Uterus (tissue), 4 donors: Measurements from ENCODE around the gene PLA2G4B. TPM values are rescaled to one million over a fixed set of nuclear protein-coding genes. Genes with fewer than 3 reads are reported as not detected.

ENCODE experiments used
- DNase-seq, 2 donors: peaks; one replicate each; pipeline ENCODE4 v3.0.0-alpha.2; 2019 to 2020
- H3K27ac ChIP-seq, 2 donors: fragments of 200-600 bp; sonication (generic); 1 replicate in 1 of 2; 2 replicates in 1 of 2; pipeline ENCODE4 v1.5.1; 2016 to 2018
- H3K27me3 ChIP-seq, 2 donors: fragments of 200-600 bp; sonication (generic); one replicate each; pipeline ENCODE4 v1.5.1; 2018 to 2019; ENCODE audit warnings: control low read depth in 1 of 2
- H3K36me3 ChIP-seq, 2 donors: fragments of 200-600 bp; sonication (generic); one replicate each; pipeline ENCODE4 v1.5.1; 2019; ENCODE audit warnings: control low read depth in 1 of 2
- H3K4me1 ChIP-seq, 2 donors: fragments of 200-600 bp; sonication (generic); one replicate each; pipeline ENCODE4 v1.5.1; 2018 to 2019; ENCODE audit warnings: control low read depth in 1 of 2
- H3K4me3 ChIP-seq, 2 donors: fragments of 200-600 bp; sonication (generic); 1 replicate in 1 of 2; 2 replicates in 1 of 2; pipeline ENCODE4 v1.5.1; 2018 to 2019; ENCODE audit warnings: mild to moderate bottlenecking in 1 of 2
- H3K9me3 ChIP-seq, 2 donors: fragments of 200-600 bp; sonication (generic); one replicate each; pipeline ENCODE4 v1.5.1; 2019; ENCODE audit warnings: control low read depth in 1 of 2
- CTCF ChIP-seq, 4 experiments: fragments of 200-600 bp in 2 of 4; fragments of 450-650 bp in 2 of 4; sonication (generic) in 2 of 4; IDR thresholded peaks; one replicate each; pipeline ENCODE4 v1.5.1; 2016 to 2019; ENCODE audit warnings: antibody characterized with exemption in 4 of 4, mild to moderate bottlenecking in 2 of 4, moderate library complexity in 1 of 4
- POLR2A ChIP-seq, 2 donors: fragments of 450-650 bp; IDR thresholded peaks; one replicate each; pipeline ENCODE4 v1.6.1; 2016; ENCODE audit warnings: antibody characterized with exemption in 2 of 2, mild to moderate bottlenecking in 1 of 2, moderate library complexity in 1 of 2
- intact Hi-C: fragments of 100-400 bp; cut with DNase I; formaldehyde crosslinking; loops from one replicate; pipeline ENCODE4 v1.15.1; 2023; ENCODE audit warnings: low total_unique reads
- total RNA-seq, 4 donors: library from RNA; depleted of rRNA in 3 of 4; stranded (reverse); fragments of >200 nt in 3 of 4; gene quantifications; one replicate each; pipeline versions ENCODE4 v1.1.0 to v1.2.4, GENCODE V29; 2014 to 2023
- donor health status: DM: yes; HTN: yes; CAD: no.

The PLA2G4B gene
- total RNA-seq, 4 donors from 2014 or later: 3.5 to 91.2 (median 7.1) TPM

DNA sequence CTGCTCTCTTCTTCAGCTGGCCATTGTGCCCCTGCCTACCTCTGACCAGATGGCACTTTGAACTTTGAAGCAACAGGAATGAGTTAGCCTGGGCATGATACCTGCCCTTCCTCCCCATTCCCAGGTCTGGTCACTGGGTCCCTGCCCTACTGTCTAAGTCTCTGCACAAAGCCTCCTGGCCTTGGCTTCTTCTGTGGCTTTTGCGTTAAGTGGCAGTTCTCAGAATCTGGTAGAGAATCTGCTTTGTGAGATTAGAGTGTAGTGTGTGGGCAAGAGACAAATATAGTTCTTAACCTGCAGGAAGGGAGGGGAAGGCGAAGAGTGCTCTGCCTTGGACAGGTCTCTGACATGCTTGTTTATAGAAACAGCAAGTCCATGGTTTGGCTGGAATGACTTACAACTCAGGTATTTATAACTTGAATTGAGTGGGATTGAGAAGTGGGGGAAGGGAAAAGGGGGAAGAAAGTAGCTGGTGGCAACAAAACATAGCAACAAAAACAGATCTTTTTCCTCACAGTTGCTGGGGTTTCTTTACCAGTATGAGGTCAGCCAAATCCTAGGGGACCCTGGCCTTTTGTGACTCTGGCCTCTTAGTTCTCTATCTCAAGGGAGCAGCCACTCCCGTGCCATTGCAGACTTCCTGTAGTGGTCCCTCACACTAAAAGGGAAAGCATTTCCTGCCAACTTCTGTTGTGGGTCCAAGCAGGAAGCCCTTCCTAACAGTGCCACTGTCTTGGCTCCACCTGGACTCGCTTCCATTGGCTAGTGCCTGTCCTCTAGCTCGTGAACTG, 47.7 kb upstream of the PLA2G4B start:
- peak in 1 of 2 donors; percentile 36 for DNase-seq
- H3K9me3 ChIP-seq: no peaks in the 10 kb centered on the region
- H3K27ac ChIP-seq: peak overlapping the region; percentile 35 to 53
- no peaks in the 10 kb centered on the region for H3K36me3 ChIP-seq
- TF ChIP-seq POLR2A (IDR thresholded peaks at IDR 0.05) (no peak), CTCF (IDR thresholded peaks at IDR 0.05) (no peak)
- intact Hi-C loops: no loop called here
- H3K27me3 ChIP-seq: no peaks in the 10 kb centered on the region
- H3K4me3 ChIP-seq: no peak overlapping the region
- peaks cover 8 to 12% of the 10 kb centered on the region in 2 donors for H3K4me1 ChIP-seq

- no peak for DNase-seq
- TF ChIP-seq CTCF (IDR thresholded peaks at IDR 0.05) (no peak), POLR2A (IDR thresholded peaks at IDR 0.05) (no peak)
- intact Hi-C loops: no loop called here
- no peaks in the 10 kb centered on the region for H3K9me3 ChIP-seq
- no peak overlapping the region for H3K4me3 ChIP-seq
- no peaks in the 10 kb centered on the region for H3K36me3 ChIP-seq
- peaks cover 10 to 12% of the 10 kb centered on the region in 2 donors for H3K4me1 ChIP-seq
- peak overlapping the region; percentile 35 to 53 for H3K27ac ChIP-seq
- no peaks in the 10 kb centered on the region for H3K27me3 ChIP-seq
These were observed 47.1 kb upstream of the PLA2G4B start for GRCh38 chr15:41791547-41791937.

DNA sequence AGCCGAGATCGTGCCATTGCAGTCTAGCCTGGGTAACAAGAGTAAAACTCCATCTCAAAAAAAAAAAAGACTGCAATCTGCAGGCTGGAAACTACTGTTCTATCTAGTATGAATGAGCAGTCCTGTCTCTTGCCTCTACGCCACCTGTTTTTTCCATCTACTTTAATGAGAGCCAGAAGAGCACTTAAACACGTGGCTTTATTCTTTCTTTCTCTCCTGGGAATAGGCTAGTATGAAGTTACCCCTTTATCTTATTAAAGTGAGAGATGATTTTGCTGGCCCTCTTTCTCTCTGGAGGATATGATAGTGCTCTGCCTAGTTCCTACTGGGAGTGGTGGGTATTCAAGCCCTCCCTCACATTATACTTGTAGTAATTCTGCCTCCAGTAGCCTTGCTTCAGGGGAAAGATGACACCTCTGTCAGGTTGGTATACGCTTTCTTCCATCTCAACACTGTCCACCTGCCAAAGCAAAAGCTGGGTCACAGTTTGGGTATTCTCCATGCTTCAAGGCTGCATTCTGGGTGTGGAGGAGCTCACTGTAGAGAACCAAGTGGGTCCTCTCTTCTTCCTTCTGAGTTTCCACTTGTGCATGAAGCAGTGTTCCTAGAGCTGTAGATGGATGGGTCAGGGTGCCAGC, 46.5 kb upstream of the PLA2G4B start:
- H3K36me3 ChIP-seq: no peaks in the 10 kb centered on the region
- no peaks in the 10 kb centered on the region for H3K27me3 ChIP-seq
- H3K4me3 ChIP-seq: no peak overlapping the region
- no peaks in the 10 kb centered on the region for H3K9me3 ChIP-seq
- no peak for TF ChIP-seq CTCF (IDR thresholded peaks at IDR 0.05)
- TF ChIP-seq POLR2A (IDR thresholded peaks at IDR 0.05): no peak
- H3K4me1 ChIP-seq: peaks cover 10 to 12% of the 10 kb centered on the region in 2 donors
- no peak for DNase-seq
- peak overlapping the region; percentile 11 to 35 for H3K27ac ChIP-seq
- intact Hi-C loops: no loop called here

DNA sequence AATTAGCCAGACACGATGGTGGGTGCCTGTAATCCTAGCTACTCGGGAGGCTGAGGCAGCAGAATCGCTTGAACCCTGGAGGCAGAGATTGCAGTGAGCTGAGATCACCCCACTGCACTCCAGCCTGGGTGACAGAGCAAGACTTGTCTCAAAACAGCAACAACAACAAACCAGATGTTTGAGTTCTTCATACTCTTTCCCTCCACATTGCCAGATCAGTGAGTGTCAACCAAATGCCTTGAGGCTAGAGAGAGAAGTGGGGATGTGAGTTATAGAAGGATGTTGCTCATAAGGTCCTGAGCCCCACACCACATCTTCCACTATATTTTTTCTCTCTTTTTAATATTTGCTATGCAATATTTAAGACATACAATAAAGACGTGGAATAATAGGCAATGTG, 44.6 kb upstream of the PLA2G4B start:
- H3K4me3 ChIP-seq: no peak overlapping the region
- no peak for DNase-seq
- H3K9me3 ChIP-seq: no peaks in the 10 kb centered on the region
- no peaks in the 10 kb centered on the region for H3K27me3 ChIP-seq
- H3K27ac ChIP-seq: no peak overlapping the region
- intact Hi-C loops: no loop called here
- H3K36me3 ChIP-seq: no peaks in the 10 kb centered on the region
- TF ChIP-seq CTCF (IDR thresholded peaks at IDR 0.05): no peak
- no peak for TF ChIP-seq POLR2A (IDR thresholded peaks at IDR 0.05)
- peaks cover 10 to 11% of the 10 kb centered on the region in 2 donors for H3K4me1 ChIP-seq
